GM12878 (cell line): ENCODE measurements around the gene TP53BP1.

Source experiments
- KDM1A ChIP-seq: fragments of 200-600 bp; sonication (generic); IDR thresholded peaks from 2 replicates; pipeline ENCODE4 v1.6.1; 2016; ENCODE audit warnings: borderline replicate concordance
- POLR2AphosphoS5 ChIP-seq: IDR thresholded peaks from 2 replicates; pipeline ENCODE4 v1.6.1; 2011; ENCODE audit warnings: mild to moderate bottlenecking, low read length, inconsistent platforms
- SREBF2 ChIP-seq: IDR thresholded peaks from 2 replicates; pipeline ENCODE4 v1.6.1; 2012; ENCODE audit warnings: mild to moderate bottlenecking, low read length
- TF ChIP-seq, protein P1 (sequence below), 3 experiments: IDR thresholded peaks in 2 of 3; conservative IDR thresholded peaks in 1 of 3; 2 replicates each; pipeline ENCODE4 v1.5.1; 2011; ENCODE audit warnings: low read depth in 3 of 3, low read length in 3 of 3, mild to moderate bottlenecking in 3 of 3, control low read depth in 2 of 3, moderate library complexity in 2 of 3, inconsistent platforms in 1 of 3, mixed read lengths in 1 of 3; ENCODE audit not compliant: control insufficient read depth in 2 of 3, insufficient read depth in 1 of 3; ENCODE audit errors: extremely low read depth in 1 of 3

DNA sequence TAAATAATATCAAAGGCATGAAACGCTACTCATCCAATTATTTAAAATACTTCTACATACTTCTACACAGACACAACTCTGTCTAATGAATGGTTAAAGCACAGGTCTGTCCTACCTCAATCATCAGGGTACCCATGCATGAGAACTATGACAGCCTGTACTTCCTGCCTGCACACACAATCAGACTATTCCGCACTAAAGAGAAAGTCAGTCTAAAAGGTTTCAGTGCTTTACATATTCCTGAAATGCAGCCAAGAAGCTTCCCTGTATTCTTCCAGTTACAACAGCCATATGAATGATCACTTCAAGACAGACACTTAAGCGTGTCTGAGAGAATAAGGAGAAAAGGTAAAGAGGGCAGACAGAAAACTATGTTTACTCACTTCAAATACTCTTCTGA lies 63.3 kb downstream of the TP53BP1 start:
- TF ChIP-seq, protein P1, sequence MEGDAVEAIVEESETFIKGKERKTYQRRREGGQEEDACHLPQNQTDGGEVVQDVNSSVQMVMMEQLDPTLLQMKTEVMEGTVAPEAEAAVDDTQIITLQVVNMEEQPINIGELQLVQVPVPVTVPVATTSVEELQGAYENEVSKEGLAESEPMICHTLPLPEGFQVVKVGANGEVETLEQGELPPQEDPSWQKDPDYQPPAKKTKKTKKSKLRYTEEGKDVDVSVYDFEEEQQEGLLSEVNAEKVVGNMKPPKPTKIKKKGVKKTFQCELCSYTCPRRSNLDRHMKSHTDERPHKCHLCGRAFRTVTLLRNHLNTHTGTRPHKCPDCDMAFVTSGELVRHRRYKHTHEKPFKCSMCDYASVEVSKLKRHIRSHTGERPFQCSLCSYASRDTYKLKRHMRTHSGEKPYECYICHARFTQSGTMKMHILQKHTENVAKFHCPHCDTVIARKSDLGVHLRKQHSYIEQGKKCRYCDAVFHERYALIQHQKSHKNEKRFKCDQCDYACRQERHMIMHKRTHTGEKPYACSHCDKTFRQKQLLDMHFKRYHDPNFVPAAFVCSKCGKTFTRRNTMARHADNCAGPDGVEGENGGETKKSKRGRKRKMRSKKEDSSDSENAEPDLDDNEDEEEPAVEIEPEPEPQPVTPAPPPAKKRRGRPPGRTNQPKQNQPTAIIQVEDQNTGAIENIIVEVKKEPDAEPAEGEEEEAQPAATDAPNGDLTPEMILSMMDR (IDR thresholded peaks at IDR 0.05 in 2 of 3, conservative IDR thresholded peaks at IDR 0.05 in 1 of 3; ENCODE audit: control insufficient read depth in 2 of 3, extremely low read depth in 1 of 3, insufficient read depth in 1 of 3, low read depth in 3 of 3, low read length in 3 of 3): no peak
- TF ChIP-seq KDM1A: no peak
- no peak for TF ChIP-seq POLR2AphosphoS5
- TF ChIP-seq SREBF2: no peak
